Right ventricle myocardium inferior (tissue), 1 donor: ENCODE measurements around the gene HK1. TPM values are rescaled to one million over a fixed set of nuclear protein-coding genes. Genes with fewer than 3 reads are reported as not detected.
A peak's percentile ranks its signal among the peaks of the same experiment; 100 is the strongest.
"Not testable (repeated sequence)": the region's sequence is repeated elsewhere in the genome, so short reads cannot be mapped to it uniquely, and the experiment has no call there.

Source experiments
- ATAC-seq: fragments of 200-7000 bp; cut with Tn5 transposase; one replicate; pipeline ENCODE4 v1.9.1; 2020; ENCODE audit warnings: mild to moderate bottlenecking, moderate library complexity
- DNase-seq: peaks from one replicate; pipeline ENCODE4 v3.0.0; 2021; ENCODE audit errors: missing footprints
- intact Hi-C: fragments of 100-400 bp; cut with DNase I; formaldehyde crosslinking; loops from one replicate; pipeline ENCODE4 v1.11.0; 2022
- total RNA-seq: library from RNA; stranded (reverse); fragmentation: NEBNext Ultra II Directional; extraction: Animal tissue kit (Norgen Biotek cat#: 25700); gene quantifications from one replicate; pipeline ENCODE4 v1.2.1, GENCODE V29; 2021
- donor health status: DM: no; HTN: yes; CAD: no; lungs with severe emphysema.

The HK1 gene
- total RNA-seq, 1 donor from 2014 or later: 186 TPM

DNA sequence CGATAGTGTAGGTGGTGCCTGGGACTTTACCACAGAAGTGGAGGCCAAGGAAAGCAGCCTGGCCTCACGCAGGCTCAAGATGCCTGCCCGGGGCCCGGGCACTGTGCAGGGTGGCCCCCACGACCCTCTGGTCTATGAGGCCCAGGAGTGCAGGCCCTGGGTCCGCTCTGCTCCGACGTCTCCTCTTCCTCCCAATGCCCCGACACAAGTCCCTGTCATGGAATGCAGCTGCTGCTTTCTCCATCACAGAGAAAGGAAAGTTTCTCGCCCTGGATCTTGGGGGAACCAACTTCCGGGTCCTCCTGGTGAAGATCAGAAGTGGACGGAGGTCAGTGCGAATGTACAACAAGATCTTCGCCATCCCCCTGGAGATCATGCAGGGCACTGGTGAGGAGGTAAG lies 28.3 kb upstream of the HK1 start:
- DNase-seq (no peak), ATAC-seq (no peak)
- intact Hi-C loops: no loop called here

DNA sequence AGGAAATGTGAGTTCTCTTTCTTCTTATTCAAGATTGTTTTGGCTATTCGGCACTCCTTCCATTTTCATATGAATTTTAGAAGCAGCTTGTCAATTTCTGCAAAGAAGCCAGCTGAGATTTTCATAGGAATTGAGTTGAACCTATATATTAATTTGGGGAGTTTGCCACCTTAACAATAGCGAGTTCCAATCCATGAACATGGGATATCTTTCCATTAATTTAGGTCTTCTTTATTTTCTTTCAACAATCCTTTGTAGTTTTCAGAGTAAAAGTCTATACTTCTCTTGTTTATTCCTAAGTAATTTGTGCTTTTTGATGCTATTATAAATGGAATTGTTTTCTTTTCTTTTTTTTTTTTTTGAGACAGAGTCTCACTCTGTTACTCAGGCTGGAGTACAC lies 26.9 kb upstream of the HK1 start:
- intact Hi-C loops, DNase-seq, ATAC-seq: not testable (repeated sequence)

- intact Hi-C loops: no loop called here
- no peak for DNase-seq
- no peak for ATAC-seq
Measured at GRCh38 chr10:69253171-69253570, 25.1 kb upstream of the HK1 start.

GRCh38 chr10:69254877-69255276 lies 23.4 kb upstream of the HK1 start:
- DNase-seq (no peak), ATAC-seq (no peak)
- intact Hi-C loops: no loop called here

GRCh38 chr10:69259547-69260243 lies 18.6 kb upstream of the HK1 start:
- DNase-seq (no peak), ATAC-seq (no peak)
- intact Hi-C loops: no loop called here

GRCh38 chr10:69261184-69261583 lies 17.1 kb upstream of the HK1 start:
- no peak for DNase-seq
- ATAC-seq: no peak
- intact Hi-C loops: loop anchor here (1.0 kb wide), 1 partner anchor 21 kb away; no protein-coding TSS in a partner anchor

DNA sequence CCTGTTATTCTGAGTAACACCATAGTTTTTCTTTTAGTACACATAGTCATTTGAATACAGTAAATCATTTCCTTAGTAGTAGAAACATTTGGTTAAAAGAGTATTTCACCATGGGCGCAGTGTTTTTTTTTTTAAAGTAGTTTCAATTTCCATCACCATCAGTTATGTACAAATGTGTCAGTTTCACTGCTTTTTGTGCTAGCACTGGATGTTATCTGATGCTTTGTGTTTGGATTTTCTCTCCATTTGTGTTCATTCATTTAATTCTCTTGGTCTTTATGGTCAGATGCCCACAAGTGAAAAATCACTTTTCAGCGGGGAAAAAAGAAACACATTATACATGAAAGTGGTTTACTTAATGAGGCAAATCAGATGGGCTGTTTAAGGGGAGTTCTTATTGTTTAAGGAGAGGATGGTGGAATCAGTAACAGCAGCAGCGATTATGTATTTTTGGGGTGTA lies 16.0 kb upstream of the HK1 start:
- intact Hi-C loops: no loop called here
- DNase-seq: no peak
- ATAC-seq: no peak

- intact Hi-C loops: no loop called here
- DNase-seq: no peak
- ATAC-seq: no peak
Measured at GRCh38 chr10:69265521-69265920, 12.8 kb upstream of the HK1 start.

GRCh38 chr10:69268761-69269416 lies 9.4 kb upstream of the HK1 start:
- ATAC-seq (no peak), DNase-seq (no peak)
- intact Hi-C loops: no loop called here

DNA sequence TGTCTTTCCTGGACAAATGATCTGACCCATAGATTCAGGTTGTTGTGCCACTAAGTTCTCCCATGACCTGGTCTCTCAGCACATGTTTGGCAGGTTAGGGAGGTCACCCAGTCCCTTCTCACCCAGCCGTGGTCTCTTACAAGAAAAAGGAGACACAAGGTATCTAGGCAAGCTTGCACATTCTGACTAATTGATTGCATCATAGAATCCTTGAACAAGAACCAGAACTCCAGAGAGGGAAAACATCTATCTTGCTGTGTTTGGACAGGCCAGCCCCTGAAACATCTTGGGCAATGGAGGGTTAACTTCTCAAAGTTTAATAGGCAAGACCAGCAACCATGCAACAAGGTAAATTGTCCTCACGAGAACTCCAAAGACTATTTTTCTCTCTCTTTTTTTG lies 8.5 kb upstream of the HK1 start:
- no peak for DNase-seq
- no peak for ATAC-seq
- intact Hi-C loops: no loop called here

GRCh38 chr10:69270990-69271389 lies 7.3 kb upstream of the HK1 start:
- ATAC-seq (no peak), DNase-seq (no peak)
- intact Hi-C loops: no loop called here

DNA sequence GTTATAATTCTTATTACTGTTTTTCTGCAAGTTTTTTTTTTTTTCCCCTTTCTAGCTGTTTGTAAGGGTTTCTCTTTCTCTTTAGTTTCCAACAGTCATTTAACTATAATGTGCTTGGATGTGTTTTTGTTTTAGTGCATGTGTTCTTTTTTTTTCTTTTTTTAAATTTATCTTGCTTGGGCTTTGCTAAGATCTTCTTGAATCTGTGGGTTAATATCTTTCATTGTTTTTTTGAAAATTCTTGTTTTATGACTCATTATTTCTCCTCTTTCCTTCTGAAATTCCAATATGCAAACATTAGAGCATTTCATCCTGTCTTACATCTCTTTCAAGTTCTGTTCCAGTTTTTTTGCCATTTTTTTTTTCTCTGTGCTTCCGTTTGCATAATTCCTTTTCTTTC lies 5.7 kb upstream of the HK1 start:
- DNase-seq (no peak), ATAC-seq (no peak)
- intact Hi-C loops: no loop called here

DNA sequence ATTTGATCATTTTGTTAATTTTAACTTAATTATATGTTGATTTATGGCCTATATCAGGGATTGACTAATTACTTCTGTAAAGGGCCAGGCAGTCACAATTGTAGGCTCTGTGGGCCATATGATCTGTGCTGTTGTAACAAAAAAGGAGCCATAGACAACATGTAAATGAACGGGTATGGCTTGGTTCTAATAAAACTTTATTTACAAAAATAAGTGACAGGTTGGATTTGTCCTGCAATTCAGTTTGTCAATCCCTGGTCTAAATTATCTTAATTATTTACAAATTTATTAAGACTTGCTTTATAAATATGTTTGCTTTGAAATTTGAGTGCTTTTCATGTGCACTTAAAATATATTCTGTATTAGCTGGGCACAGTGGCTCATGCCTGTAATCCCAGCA lies 2.9 kb upstream of the HK1 start:
- intact Hi-C loops: no loop called here
- ATAC-seq (no peak), DNase-seq (no peak)

GRCh38 chr10:69276503-69276902 lies 1.8 kb upstream of the HK1 start:
- DNase-seq: no peak
- no peak for ATAC-seq
- intact Hi-C loops: no loop called here

DNA sequence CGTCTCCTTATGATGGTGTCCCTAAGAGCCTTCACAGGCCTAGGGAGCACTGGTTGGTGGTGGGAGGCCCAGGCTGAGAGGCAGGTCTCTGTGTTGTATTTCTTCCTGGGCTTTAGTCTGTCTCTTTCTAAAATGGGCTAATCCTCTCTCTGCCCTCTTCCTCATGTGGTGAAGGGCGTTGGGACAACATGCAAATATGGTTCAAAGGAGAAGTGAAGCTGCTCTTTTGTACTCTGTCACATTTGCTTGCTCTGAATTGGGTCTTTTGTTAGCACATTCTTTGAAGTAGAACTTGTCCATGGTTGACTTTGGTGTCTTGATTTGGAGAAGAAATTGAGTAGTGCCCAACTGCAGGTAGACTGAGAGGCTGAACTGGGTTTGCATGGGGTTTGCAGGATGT lies 814 bp downstream of the HK1 start:
- no peak for DNase-seq
- no peak for ATAC-seq
- intact Hi-C loops: no loop called here

GRCh38 chr10:69281507-69282413 lies 3.5 kb downstream of the HK1 start:
- DNase-seq: no peak
- peak; percentile 61 for ATAC-seq
- intact Hi-C loops: loop anchor here (1.0 kb wide), 1 partner anchor 20 kb away; no protein-coding TSS in a partner anchor

DNA sequence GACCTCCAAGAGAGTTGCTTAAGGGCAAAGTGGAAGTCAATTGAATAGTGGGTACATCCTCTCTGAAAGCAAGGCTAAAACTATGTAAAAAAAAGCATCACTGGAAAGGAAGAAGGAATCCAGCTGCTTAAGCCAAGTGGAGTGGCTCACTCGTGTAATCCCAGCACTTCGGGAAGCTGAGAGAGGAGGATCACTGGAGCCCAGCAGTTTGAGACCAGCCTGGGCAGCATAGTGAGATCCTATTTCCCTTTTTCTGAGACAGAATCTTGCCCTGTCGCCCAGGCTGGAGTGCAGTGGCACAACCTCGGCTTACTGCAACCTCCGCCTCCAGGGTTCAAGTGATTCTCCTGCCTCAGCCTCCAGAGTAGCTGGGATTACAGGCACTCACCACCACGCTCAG lies 6.1 kb downstream of the HK1 start:
- DNase-seq, intact Hi-C loops, ATAC-seq: not testable (repeated sequence)

GRCh38 chr10:69285699-69286098 lies 7.4 kb downstream of the HK1 start:
- DNase-seq (no peak), ATAC-seq (no peak)
- intact Hi-C loops: no loop called here

DNA sequence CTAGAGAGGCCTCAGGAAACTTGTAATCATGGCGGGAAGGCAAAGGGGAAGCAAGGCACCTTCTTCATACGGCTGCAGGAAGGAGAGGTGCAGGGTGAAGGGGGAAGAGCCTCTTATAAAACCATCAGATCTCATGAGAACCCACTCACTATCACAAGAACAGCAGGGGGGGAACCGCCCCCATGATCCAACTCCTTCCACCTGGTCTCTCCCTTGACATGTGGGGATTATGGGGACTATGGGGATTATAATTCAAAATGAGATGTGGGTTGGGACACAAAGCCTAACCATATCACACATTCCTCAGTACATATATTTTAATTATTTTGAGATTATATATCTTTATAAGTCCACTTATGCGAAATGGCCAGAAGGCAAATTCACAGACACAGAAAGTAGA lies 8.9 kb downstream of the HK1 start:
- intact Hi-C loops: no loop called here
- DNase-seq (no peak), ATAC-seq (no peak)

- ATAC-seq: peak; percentile 72
- intact Hi-C loops: no loop called here
- no peak for DNase-seq
Measured at GRCh38 chr10:69290993-69291392, 12.7 kb downstream of the HK1 start.
